HG02852 (cell line): Measurements from ENCODE around the gene DIS3L2.
"Not testable (repeated sequence)": the region's sequence is repeated elsewhere in the genome, so short reads cannot be mapped to it uniquely, and the experiment has no call there.

Experiments
- ATAC-seq: cut with Tn5 transposase; IDR thresholded peaks from one replicate; pipeline ENCODE4 v1.9.1; 2021; ENCODE audit warnings: mild to moderate bottlenecking, moderate library complexity; ENCODE audit not compliant: unreplicated experiment

Gene DIS3L2

DNA sequence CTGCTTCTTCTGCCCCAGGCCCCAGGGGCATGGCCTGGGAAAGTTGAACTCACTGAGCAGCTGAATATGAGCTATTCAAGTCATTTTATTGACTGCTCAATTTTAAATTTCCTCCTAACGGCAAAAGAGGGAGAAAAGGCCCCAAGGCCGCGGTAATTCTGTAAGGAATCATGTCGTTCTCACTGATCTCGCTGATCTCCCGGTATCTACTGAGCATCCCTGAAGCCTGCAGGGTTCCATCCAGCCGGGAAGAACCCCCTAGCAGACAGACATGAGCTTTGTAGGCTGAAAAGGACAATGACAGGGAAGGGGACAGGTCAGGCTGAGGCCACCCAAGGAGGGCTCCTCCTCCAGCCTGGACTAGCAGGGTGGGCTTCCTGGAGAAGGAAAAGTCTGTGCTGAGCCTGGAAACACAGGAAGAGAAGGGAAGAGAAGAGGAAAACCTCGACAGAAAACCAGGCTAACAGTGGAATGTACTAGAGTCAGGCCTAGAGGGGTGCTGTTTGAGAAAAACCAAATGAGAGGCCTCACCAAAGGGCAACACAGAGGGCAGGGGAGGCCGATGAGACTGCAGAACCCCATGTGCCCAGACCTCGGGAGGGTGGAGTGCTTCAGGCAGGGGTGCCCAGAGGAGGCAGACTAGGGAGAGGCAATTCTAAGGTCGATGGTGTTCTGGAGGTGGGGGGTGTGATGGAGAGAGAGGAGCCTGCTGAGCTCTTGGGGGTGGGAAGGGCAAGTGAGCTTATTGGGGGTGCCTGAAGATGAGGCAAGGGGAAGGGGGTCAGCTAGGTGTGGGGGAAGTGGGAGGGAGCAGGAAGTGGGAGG is 32.4 kb upstream of the DIS3L2 start:
- no peak for ATAC-seq

DNA sequence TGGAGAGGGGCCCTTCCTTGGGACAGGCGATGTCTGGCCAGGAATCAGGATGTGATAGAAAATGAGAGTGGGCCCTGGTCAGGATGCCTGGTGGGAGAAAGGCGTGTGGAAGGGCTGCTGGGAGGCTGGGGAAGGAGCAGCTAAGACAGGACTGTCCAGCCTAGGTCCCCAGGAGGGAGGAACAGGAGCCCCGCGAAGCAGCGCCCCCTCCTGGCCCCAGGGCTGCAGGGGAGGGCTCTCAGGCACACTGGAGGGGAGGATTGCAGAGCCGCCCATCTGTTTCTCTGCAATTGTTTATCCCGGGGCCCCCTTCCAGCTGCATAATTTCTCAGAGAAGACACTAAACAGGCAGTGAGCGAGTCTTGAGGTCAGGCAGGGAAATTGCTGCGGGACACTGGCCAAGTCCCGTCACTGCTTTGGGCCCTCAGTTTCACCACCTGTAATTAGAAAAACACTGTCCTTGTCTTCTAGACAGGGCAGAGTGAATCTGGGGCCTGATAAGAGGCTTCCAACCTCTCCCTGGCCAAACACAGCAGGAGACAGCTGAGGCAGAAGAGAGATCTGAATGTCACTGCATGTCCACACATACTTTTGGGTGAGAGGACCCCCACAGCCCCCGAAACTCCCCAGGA is 31.4 kb upstream of the DIS3L2 start:
- no peak for ATAC-seq

DNA sequence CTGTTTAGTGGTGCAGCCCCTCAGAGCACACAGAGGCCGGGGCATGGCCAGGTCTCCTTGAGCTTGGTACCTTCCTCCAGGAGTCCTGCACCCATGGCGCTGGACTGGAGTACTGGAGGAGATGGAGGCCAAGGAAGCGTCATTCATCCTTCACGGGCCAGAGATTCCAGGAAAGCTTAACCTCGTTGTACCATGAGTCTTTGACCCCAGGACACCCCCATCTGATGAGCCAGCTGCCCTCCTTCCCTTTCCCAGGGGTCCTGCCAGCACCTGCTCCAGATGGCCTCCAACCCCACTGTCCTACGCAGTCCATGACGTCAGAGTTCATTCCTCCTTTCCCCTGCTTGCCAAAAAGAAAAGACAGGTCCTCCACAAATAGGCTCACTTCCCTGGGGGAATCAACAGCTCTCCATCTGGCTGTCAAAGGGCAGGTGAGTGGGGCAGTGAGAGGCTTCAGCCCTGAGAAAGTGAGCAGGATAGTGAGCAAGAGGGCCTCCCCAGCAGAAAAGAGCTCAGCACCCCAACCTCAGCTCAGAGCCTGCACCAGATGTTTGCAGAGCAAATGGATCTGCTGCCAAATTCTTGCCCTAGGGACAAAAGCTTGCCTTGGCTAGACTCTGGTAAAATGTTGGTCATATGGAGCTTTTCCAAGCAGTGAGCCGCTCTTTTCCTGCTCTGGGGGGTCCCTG is 30.8 kb upstream of the DIS3L2 start:
- no peak for ATAC-seq

DNA sequence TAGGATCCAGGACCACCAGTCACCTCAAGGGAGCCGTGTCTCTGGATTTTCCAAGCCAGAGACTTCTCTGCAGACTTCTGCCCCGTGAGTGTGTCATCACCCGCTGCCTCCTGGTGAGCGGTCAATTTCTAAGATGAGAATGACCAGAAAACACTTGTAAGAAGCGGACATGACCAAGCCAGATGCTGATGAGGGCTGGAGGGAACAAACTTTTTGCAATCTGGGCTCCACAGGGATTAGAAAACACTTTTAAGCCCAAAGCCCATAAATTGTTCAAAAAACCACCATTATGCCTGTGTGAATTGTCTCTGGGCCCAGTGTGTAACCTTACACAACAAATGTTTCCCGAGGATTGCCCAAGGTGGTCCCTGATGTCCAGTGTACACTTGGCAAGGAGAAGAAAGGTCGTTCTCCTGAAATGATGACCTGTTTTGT is 30.0 kb upstream of the DIS3L2 start:
- no peak for ATAC-seq

- ATAC-seq: no peak
Measured at GRCh38 chr2:231932711-231932970, 28.9 kb upstream of the DIS3L2 start.

GRCh38 chr2:231932985-231933915 is 28.3 kb upstream of the DIS3L2 start:
- no peak for ATAC-seq

GRCh38 chr2:231933916-231934401 is 27.6 kb upstream of the DIS3L2 start:
- ATAC-seq: no peak

GRCh38 chr2:231934441-231935206 is 26.9 kb upstream of the DIS3L2 start:
- no peak for ATAC-seq

GRCh38 chr2:231935207-231935524 is 26.3 kb upstream of the DIS3L2 start:
- no peak for ATAC-seq

DNA sequence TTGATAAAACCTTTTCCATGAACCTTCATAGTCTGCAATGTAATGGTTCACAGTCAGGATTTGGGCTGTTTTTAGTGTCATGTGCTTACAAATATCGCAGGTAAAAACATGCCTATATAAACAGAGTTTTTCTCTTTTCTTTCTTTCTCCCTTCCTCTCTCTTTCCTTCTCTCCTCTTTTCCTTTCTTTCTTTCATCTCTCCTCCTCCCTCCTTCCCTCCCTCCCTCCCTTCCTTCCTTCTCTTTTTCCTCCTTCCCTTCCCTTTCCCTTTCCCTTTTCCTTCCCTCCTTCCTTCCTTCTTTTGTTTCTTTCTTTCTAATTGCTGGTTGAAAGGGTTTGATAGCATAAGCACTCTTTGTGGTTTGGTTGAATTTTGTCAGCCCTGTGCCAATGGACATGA is 25.7 kb upstream of the DIS3L2 start:
- no peak for ATAC-seq

GRCh38 chr2:231936491-231936890 is 25.0 kb upstream of the DIS3L2 start:
- ATAC-seq: no peak

GRCh38 chr2:231937057-231937456 is 24.5 kb upstream of the DIS3L2 start:
- ATAC-seq: no peak

DNA sequence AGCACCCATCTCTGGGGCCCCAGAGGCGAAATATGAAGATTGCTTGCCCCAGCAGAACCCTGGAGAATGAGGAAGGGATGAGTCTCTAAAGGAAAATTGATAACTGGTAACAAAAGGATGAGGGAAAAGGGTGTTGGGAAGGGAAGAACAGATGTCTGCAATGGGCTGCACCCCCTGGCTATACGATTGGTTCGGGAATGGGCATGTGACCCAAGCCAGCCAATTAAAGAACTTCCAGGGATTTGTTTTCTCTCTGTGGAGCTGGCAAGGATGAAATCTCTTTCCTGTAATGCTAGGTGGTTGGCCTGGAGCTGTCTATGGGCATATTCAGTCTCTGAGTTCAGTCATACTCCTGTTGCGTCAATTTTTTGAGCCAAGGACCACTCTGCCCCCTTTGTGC is 22.5 kb upstream of the DIS3L2 start:
- ATAC-seq: no peak

GRCh38 chr2:231940795-231941194 is 20.7 kb upstream of the DIS3L2 start:
- no peak for ATAC-seq

- ATAC-seq: no peak
Measured at GRCh38 chr2:231941673-231942072, 19.8 kb upstream of the DIS3L2 start.

GRCh38 chr2:231942180-231942579 is 19.3 kb upstream of the DIS3L2 start:
- ATAC-seq: no peak

GRCh38 chr2:231946241-231946814 is 15.2 kb upstream of the DIS3L2 start:
- no peak for ATAC-seq

DNA sequence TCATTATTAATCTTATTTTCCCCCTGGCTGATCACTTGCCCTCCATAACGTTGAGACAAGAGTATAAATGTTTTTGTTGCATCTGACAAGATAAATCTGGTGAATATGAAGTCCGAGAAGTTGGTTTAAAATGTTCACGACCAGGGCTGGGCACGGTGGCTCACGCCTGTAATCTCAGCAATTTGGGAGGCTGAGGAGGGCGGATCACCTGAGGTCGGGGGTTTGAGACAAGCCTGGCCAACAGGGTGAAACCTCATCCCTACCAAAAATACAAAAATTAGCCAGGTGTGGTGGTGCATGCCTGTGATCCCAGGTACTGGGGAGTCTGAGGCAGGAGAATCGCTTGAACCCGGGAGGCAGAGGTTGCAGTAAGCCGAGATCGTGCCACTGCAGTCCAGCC is 14.4 kb upstream of the DIS3L2 start:
- not testable (repeated sequence) for ATAC-seq

DNA sequence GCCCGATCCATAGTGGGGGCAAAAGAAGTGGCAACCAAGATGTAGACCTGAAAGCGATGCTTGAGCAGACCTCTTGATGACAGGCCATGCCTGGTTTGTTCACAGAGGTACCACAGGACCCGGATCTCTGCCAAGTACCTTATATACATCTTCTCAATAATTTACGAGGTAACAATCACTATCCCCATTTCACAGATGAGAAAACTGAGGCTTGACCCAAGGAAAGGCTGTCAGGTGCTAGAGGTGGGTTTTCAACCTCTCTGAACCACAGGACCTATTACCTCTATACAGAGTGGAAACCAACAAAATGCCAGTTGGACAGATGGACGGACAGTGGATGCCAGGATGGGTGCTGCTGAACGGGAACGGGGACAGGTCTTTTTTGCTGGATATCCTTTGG is 13.8 kb upstream of the DIS3L2 start:
- ATAC-seq: no peak

- no peak for ATAC-seq
Measured at GRCh38 chr2:231951452-231952035, 10.0 kb upstream of the DIS3L2 start.
